ENCODE data around the gene ERBB2. TPM values are rescaled to one million over a fixed set of nuclear protein-coding genes. Genes with fewer than 3 reads are reported as not detected.

The ERBB2 gene
- total and polyA plus RNA-seq, 2 of the 8 experiments (the other 6 are each of a cell fraction or from before 2014, with no cell fraction given) = 183 to 394 TPM

GRCh38 chr17:39700148-39700987 lies 504 bp downstream of the ERBB2 start:
- no peaks in the 10 kb centered on the region for H3K27me3 ChIP-seq (replicated peaks in 1 of 4; ENCODE audit: control insufficient read depth in 3 of 4, extremely low read depth in 1 of 4, insufficient read depth in 3 of 4, low read length in 3 of 4)
- peaks cover 34 to 73% of the 10 kb centered on the region in 2 experiments for H3K79me2 ChIP-seq (ENCODE audit: control insufficient read depth in 1 of 2, insufficient read depth in 2 of 2, low read length in 2 of 2)
- H3K23ac ChIP-seq (ENCODE audit: insufficient read length) = no peak overlapping the region
- H2BK5ac ChIP-seq (ENCODE audit: low read depth, low read length) = peak overlapping the region; percentile 92; the same call in 1 of the 2 replicates
- no peak overlapping the region for H2BK120ac ChIP-seq (replicated peaks; ENCODE audit: low read depth, low read length)
- peaks cover 13% of the 10 kb centered on the region for H3K23me2 ChIP-seq (ENCODE audit: low read depth, low read length)
- no peak overlapping the region for H3K4ac ChIP-seq (replicated peaks; ENCODE audit: insufficient read length, low read depth, low read length)
- H2AK5ac ChIP-seq (ENCODE audit: low read depth, low read length) = no peak overlapping the region
- peaks cover 20 to 48% (median 33%) of the 10 kb centered on the region in 4 experiments for H3K4me1 ChIP-seq (replicated peaks in 1 of 4; ENCODE audit: control insufficient read depth in 3 of 4, insufficient read depth in 4 of 4, low read length in 3 of 4)
- 1% methylated on average over 35 of the region's 57 CpGs; no CpG with 5 or more reads in 1 of the 2 experiments for WGBS, 2 experiments (ENCODE audit: extremely low coverage in 1 of 2, insufficient coverage in 1 of 2, insufficient read length in 1 of 2, insufficient replicate concordance in 2 of 2, low coverage in 1 of 2, low lambda C conversion rate in 2 of 2, missing lambda C conversion rate in 1 of 2)
- H3K27ac ChIP-seq (ENCODE audit: low read depth, low read length) = peak overlapping the region; percentile 68; the same call in 1 of the 2 replicates
- peaks cover 11% of the 10 kb centered on the region for H3K79me1 ChIP-seq (ENCODE audit: low read depth, low read length)
- no peak overlapping the region for H3K14ac ChIP-seq (ENCODE audit: insufficient read length)
- no peak overlapping the region for H2BK20ac ChIP-seq (ENCODE audit: low read length)
- H3K56ac ChIP-seq (replicated peaks; ENCODE audit: insufficient read length, low read depth, low read length) = peak overlapping the region; percentile 80
- CTCF ChIA-PET (ENCODE audit: partially characterized antibody) = interaction anchor here (0.7 to 52.4 kb wide), 17 partner anchors 8 to 125 kb away, joined by 3 to 1885 read pairs (median 4); partner anchors contain the start of genes MIEN1, PGAP3, PNMT and PPP1R1B
- DNase-seq (ENCODE audit: low read depth in 1 of 2, low spot score in 2 of 2) (peak in 1 of 2 experiments; percentile 59), FAIRE-seq (no peak)
- H3K4me3 ChIP-seq (ENCODE audit: extremely low read depth in 1 of 4, insufficient read depth in 2 of 4, low read depth in 3 of 4, low read length in 4 of 4) = peak overlapping the region; percentile 78 to 98 (median 89)
- H2BK15ac ChIP-seq (ENCODE audit: low read length) = no peak overlapping the region
- no peak overlapping the region for H4K91ac ChIP-seq (replicated peaks; ENCODE audit: insufficient read length, low read length)
- no peaks in the 10 kb centered on the region for H3K9me3 ChIP-seq (ENCODE audit: insufficient read depth in 2 of 2, low read depth in 1 of 2, low read length in 1 of 2)
- H2AFZ ChIP-seq (ENCODE audit: low read length) = no peak overlapping the region
- POLR2A ChIA-PET (ENCODE audit: partially characterized antibody) = interaction anchor here (0.8 to 38.1 kb wide), 20 partner anchors 9 to 102 kb away, joined by 3 to 708 read pairs (median 4); partner anchors contain the start of genes MIEN1, PGAP3, PNMT and PPP1R1B
- peak overlapping the region; percentile 57 for H4K5ac ChIP-seq (ENCODE audit: insufficient read length, low read depth, low read length)
- no peak overlapping the region for H2BK12ac ChIP-seq (ENCODE audit: low read depth, low read length)
- peak overlapping the region; percentile 76; the same call in 1 of the 2 replicates for H3K18ac ChIP-seq (ENCODE audit: extremely low read depth, low read length)
- no peaks in the 10 kb centered on the region for H3K36me3 ChIP-seq (ENCODE audit: control insufficient read depth in 2 of 4, insufficient read depth in 4 of 4, low read length in 3 of 4)
- peak overlapping the region; percentile 61 to 81 (median 72) for H3K9ac ChIP-seq (replicated peaks in 1 of 4; ENCODE audit: extremely low read depth in 1 of 4, low read depth in 3 of 4, low read length in 3 of 4)
- H4K20me1 ChIP-seq (replicated peaks in 1 of 2; ENCODE audit: control insufficient read depth in 1 of 2, insufficient read depth in 2 of 2, low read length in 2 of 2) = peaks cover 8 to 13% of the 10 kb centered on the region in 2 experiments
- peak overlapping the region; percentile 76 for H4K8ac ChIP-seq (ENCODE audit: extremely low read depth, insufficient read depth, low read length)
- H3K4me2 ChIP-seq (ENCODE audit: insufficient read depth in 1 of 2, low read depth in 2 of 2, low read length in 2 of 2) = peak overlapping the region; percentile 88 to 94
- peak; percentile 16 for TF ChIP-seq TAF7 (optimal IDR thresholded peaks at IDR 0.05; ENCODE audit: borderline replicate concordance, low read depth, low read length)
- 0 out of 2 replicates have a peak, but pooled peaks have one; percentile 59 for TF ChIP-seq RBBP5 (IDR thresholded peaks at IDR 0.05; ENCODE audit: borderline replicate concordance, low read depth, low read length)
- TF ChIP-seq POLR2AphosphoS5 (IDR thresholded peaks at IDR 0.05; ENCODE audit: low read depth, low read length) = peak; percentile 7; the same call in 1 of the 2 replicates
- TF ChIP-seq HDAC6 (IDR thresholded peaks at IDR 0.05; ENCODE audit: low read depth, low read length) = no peak
- peak; percentile 33 for TF ChIP-seq SAP30 (IDR thresholded peaks at IDR 0.05; ENCODE audit: insufficient read depth, insufficient replicate concordance, low read length)
- TF ChIP-seq KDM1A (IDR thresholded peaks at IDR 0.05; ENCODE audit: borderline replicate concordance, low read length) = no peak
- TF ChIP-seq EZH2 (IDR thresholded peaks at IDR 0.05; ENCODE audit: low read depth, low read length, severe bottlenecking) = no peak
- TF ChIP-seq ASH2L (IDR thresholded peaks at IDR 0.05; ENCODE audit: low read length) = peak; percentile 49
- TF ChIP-seq JUN (IDR thresholded peaks at IDR 0.05; ENCODE audit: low read depth, low read length) = no peak
- TF ChIP-seq POLR2A (IDR thresholded peaks at IDR 0.05; ENCODE audit: control extremely low read depth in 1 of 2, low read depth in 2 of 2, low read length in 2 of 2) = 0 out of 3 replicates have a peak, but pooled peaks of 1 of the 2 experiments have one; percentile 45
- 0 out of 2 replicates have a peak, but pooled peaks have one; percentile 38 for TF ChIP-seq PHF8 (conservative IDR thresholded peaks at IDR 0.05; ENCODE audit: low read depth, low read length)
